ENCODE results near the gene MICAL3. TPM values are rescaled to one million over a fixed set of nuclear protein-coding genes. Genes with fewer than 3 reads are reported as not detected.

The MICAL3 gene
- total and polyA plus RNA-seq, 2 of the 8 experiments (the other 6 are each of a cell fraction or from before 2014, with no cell fraction given) = 8.3 to 41.8 TPM

DNA sequence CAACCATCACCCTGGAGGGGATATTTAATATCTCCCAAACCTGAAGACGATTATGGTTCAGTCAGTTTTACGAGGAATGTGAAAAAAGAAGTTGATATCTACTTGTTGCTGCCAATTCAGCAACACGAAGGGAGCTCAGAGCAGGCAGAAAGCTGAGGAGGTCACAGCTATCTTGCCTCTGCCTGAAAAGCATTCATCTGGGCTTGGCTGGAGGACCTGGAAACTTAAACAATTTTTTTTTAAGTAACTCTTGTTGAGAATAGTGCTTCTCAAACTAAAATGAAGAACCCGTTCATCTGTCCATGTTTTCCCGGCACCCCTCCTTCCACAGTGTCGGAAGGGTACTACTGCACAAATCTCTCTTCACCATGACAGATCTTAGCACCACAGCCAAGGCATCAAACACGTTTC lies 98.9 kb downstream of the MICAL3 start (continued):
- TF ChIP-seq, protein P1, sequence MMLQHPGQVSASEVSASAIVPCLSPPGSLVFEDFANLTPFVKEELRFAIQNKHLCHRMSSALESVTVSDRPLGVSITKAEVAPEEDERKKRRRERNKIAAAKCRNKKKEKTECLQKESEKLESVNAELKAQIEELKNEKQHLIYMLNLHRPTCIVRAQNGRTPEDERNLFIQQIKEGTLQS (IDR thresholded peaks at IDR 0.05; ENCODE audit: insufficient read depth, low read depth, low read length) = no peak
- TF ChIP-seq TEAD4 (IDR thresholded peaks at IDR 0.05; ENCODE audit: low read depth, low read length) (no peak), CREB1 (IDR thresholded peaks at IDR 0.05) (no peak), SP2 (IDR thresholded peaks at IDR 0.05; ENCODE audit: low read length) (no peak)
